ENCODE data around the gene AGXT2.

The AGXT2 gene

DNA sequence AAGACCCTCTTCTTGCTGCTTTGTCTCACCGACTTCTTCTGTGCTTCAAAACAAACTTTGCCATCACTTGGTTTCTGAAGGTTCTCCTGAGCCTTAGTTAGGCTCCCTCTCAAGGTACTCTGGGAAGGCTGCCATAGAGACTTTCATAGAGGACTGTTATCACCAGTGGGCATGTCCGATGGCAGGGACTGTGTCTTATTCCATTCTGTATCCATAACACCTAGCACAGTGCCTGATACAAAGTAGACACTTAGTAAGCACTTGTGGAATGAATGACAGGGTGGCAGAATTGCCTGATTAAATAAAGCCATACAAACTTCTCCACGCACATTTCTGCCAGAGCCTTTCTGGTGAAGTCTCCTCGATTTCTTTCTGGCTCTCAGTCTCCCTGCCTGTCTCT, 32.7 kb downstream of the AGXT2 start:
- Histone ChIP-seq H3K9me2 (replicated peaks; ENCODE audit: control insufficient read depth, low read length) (no peaks in the 10 kb centered on the region), H3F3A (ENCODE audit: control insufficient read depth, insufficient read depth) (no peaks in the 10 kb centered on the region), H3K79me2 (ENCODE audit: control insufficient read depth, low read length) (no peaks in the 10 kb centered on the region), H3K4me2 (ENCODE audit: low read length) (no peak overlapping the region), H3K36me3 (ENCODE audit: control insufficient read depth, low read length) (no peaks in the 10 kb centered on the region), H3K4me1 (ENCODE audit: control insufficient read depth, low read length) (no peaks in the 10 kb centered on the region), H4K20me1 (ENCODE audit: control insufficient read depth, insufficient read depth, low read depth, low read length) (no peaks in the 10 kb centered on the region), H3K27ac (ENCODE audit: low read depth, low read length) (no peak overlapping the region), H3K27me3 (ENCODE audit: control insufficient read depth, low read length) (no peaks in the 10 kb centered on the region), H3K9me3 (ENCODE audit: control insufficient read depth, insufficient read depth, low read length) (no peaks in the 10 kb centered on the region), H3K4me3 (ENCODE audit: low read length) (no peak overlapping the region)
- TF ChIP-seq, protein P1, sequence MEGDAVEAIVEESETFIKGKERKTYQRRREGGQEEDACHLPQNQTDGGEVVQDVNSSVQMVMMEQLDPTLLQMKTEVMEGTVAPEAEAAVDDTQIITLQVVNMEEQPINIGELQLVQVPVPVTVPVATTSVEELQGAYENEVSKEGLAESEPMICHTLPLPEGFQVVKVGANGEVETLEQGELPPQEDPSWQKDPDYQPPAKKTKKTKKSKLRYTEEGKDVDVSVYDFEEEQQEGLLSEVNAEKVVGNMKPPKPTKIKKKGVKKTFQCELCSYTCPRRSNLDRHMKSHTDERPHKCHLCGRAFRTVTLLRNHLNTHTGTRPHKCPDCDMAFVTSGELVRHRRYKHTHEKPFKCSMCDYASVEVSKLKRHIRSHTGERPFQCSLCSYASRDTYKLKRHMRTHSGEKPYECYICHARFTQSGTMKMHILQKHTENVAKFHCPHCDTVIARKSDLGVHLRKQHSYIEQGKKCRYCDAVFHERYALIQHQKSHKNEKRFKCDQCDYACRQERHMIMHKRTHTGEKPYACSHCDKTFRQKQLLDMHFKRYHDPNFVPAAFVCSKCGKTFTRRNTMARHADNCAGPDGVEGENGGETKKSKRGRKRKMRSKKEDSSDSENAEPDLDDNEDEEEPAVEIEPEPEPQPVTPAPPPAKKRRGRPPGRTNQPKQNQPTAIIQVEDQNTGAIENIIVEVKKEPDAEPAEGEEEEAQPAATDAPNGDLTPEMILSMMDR (IDR thresholded peaks at IDR 0.05; ENCODE audit: low read depth, low read length, poor library complexity, severe bottlenecking) = no peak
- no peak for TF ChIP-seq EZH2phosphoT487 (IDR thresholded peaks at IDR 0.05; ENCODE audit: borderline replicate concordance, low read length)

DNA sequence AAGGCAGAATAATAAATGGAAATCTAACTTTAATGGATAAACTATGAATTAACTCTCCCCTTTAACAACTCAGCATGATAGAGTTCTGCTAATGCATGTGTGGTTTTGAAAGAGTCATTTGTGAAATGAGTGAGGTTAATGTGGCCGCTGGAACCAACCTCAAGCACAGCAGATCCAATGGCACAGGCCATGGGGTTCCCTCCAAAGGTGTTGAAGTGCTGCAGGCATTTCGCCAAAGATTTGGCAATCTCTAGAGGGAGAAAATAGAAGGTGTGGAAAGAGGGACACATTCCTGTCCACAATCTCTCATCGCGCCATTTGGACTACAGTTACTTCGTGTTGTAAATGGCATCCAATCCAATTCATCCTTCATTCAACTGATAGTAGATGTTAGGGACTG, 35.0 kb downstream of the AGXT2 start:
- Histone ChIP-seq H3K4me1 (ENCODE audit: control insufficient read depth, low read length) (no peaks in the 10 kb centered on the region), H3K27ac (ENCODE audit: low read depth, low read length) (no peak overlapping the region), H3K36me3 (ENCODE audit: control insufficient read depth, low read length) (no peaks in the 10 kb centered on the region), H4K20me1 (ENCODE audit: control insufficient read depth, insufficient read depth, low read depth, low read length) (no peaks in the 10 kb centered on the region), H3K79me2 (ENCODE audit: control insufficient read depth, low read length) (no peaks in the 10 kb centered on the region), H3F3A (ENCODE audit: control insufficient read depth, insufficient read depth) (no peaks in the 10 kb centered on the region), H3K9me3 (ENCODE audit: control insufficient read depth, insufficient read depth, low read length) (no peaks in the 10 kb centered on the region), H3K4me3 (ENCODE audit: low read length) (no peak overlapping the region), H3K27me3 (ENCODE audit: control insufficient read depth, low read length) (no peaks in the 10 kb centered on the region), H3K4me2 (ENCODE audit: low read length) (no peak overlapping the region), H3K9me2 (replicated peaks; ENCODE audit: control insufficient read depth, low read length) (no peaks in the 10 kb centered on the region)
- TF ChIP-seq, protein P1 (IDR thresholded peaks at IDR 0.05; ENCODE audit: low read depth, low read length, poor library complexity, severe bottlenecking) = no peak
- no peak for TF ChIP-seq EZH2phosphoT487 (IDR thresholded peaks at IDR 0.05; ENCODE audit: borderline replicate concordance, low read length)

DNA sequence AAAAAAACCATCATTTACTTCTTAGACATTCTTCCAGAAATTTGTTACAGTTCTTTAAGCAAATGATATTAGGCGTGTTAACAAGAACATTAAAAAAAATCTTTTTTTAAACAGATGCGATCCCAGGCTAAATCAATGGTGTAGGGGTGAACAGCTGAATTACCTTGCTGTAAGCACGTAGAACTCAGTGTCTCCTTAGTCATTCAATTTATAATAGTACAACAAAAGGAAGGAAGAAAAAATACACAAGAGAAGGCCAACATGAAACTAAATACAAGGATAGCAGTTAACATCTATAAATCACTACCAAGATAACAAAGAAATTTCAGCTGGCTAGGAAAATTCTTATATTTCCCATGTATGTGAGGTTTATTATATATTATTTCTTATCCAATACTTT, 35.4 kb downstream of the AGXT2 start:
- H3K4me2 ChIP-seq (ENCODE audit: low read length) = no peak overlapping the region
- H3F3A ChIP-seq (ENCODE audit: control insufficient read depth, insufficient read depth) = no peaks in the 10 kb centered on the region
- H3K36me3 ChIP-seq (ENCODE audit: control insufficient read depth, low read length) = no peaks in the 10 kb centered on the region
- H3K27me3 ChIP-seq (ENCODE audit: control insufficient read depth, low read length) = no peaks in the 10 kb centered on the region
- no peaks in the 10 kb centered on the region for H3K9me3 ChIP-seq (ENCODE audit: control insufficient read depth, insufficient read depth, low read length)
- no peaks in the 10 kb centered on the region for H4K20me1 ChIP-seq (ENCODE audit: control insufficient read depth, insufficient read depth, low read depth, low read length)
- TF ChIP-seq, protein P1 (IDR thresholded peaks at IDR 0.05; ENCODE audit: low read depth, low read length, poor library complexity, severe bottlenecking) = no peak
- TF ChIP-seq EZH2phosphoT487 (IDR thresholded peaks at IDR 0.05; ENCODE audit: borderline replicate concordance, low read length) = no peak
- H3K27ac ChIP-seq (ENCODE audit: low read depth, low read length) = no peak overlapping the region
- H3K4me3 ChIP-seq (ENCODE audit: low read length) = no peak overlapping the region
- no peaks in the 10 kb centered on the region for H3K79me2 ChIP-seq (ENCODE audit: control insufficient read depth, low read length)
- H3K9me2 ChIP-seq (replicated peaks; ENCODE audit: control insufficient read depth, low read length) = no peaks in the 10 kb centered on the region
- no peaks in the 10 kb centered on the region for H3K4me1 ChIP-seq (ENCODE audit: control insufficient read depth, low read length)

DNA sequence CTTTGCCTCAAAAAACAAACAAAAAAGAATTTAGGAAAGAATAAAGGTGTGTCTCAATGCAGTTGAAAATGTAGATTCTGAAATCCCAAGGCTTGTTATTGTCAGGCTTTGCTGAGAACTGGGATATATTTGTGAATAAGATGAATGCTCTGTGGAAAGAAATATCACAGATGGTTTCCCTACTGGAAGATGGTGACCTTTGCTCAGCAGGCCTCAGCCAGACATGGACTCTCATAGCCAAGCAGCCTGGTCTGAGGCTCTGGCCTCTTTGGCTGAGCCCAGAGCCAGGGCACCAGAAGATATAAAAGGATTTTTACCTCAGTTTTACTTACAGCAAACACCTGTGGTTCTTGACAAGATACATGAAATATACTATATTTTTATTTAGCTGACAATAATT, 37.1 kb downstream of the AGXT2 start:
- Histone ChIP-seq H3K27ac (ENCODE audit: low read depth, low read length) (no peak overlapping the region), H3K27me3 (ENCODE audit: control insufficient read depth, low read length) (no peaks in the 10 kb centered on the region)

More for the DNA sequence above, 37.1 kb downstream of the AGXT2 start:
- H3K36me3 ChIP-seq (ENCODE audit: control insufficient read depth, low read length) = no peaks in the 10 kb centered on the region
- H3K79me2 ChIP-seq (ENCODE audit: control insufficient read depth, low read length) = no peaks in the 10 kb centered on the region
- H3K9me2 ChIP-seq (replicated peaks; ENCODE audit: control insufficient read depth, low read length) = no peaks in the 10 kb centered on the region
- no peaks in the 10 kb centered on the region for H3K9me3 ChIP-seq (ENCODE audit: control insufficient read depth, insufficient read depth, low read length)
- TF ChIP-seq, protein P1 (IDR thresholded peaks at IDR 0.05; ENCODE audit: low read depth, low read length, poor library complexity, severe bottlenecking) = no peak
- TF ChIP-seq EZH2phosphoT487 (IDR thresholded peaks at IDR 0.05; ENCODE audit: borderline replicate concordance, low read length) = no peak
- no peak overlapping the region for H3K4me2 ChIP-seq (ENCODE audit: low read length)
- no peaks in the 10 kb centered on the region for H3F3A ChIP-seq (ENCODE audit: control insufficient read depth, insufficient read depth)
- no peaks in the 10 kb centered on the region for H4K20me1 ChIP-seq (ENCODE audit: control insufficient read depth, insufficient read depth, low read depth, low read length)
- H3K4me1 ChIP-seq (ENCODE audit: control insufficient read depth, low read length) = no peaks in the 10 kb centered on the region
- H3K4me3 ChIP-seq (ENCODE audit: low read length) = no peak overlapping the region
